Right lobe of liver (tissue), 6 donors: ENCODE data around the gene PGD. TPM values are rescaled to one million over a fixed set of nuclear protein-coding genes. Genes with fewer than 3 reads are reported as not detected.

Experiments
- ATAC-seq, 4 donors: fragments of 200-7000 bp; cut with Tn5 transposase; one replicate each; pipeline ENCODE4 v1.9.1; 2020; ENCODE audit warnings: mild to moderate bottlenecking in 4 of 4, moderate library complexity in 4 of 4
- DNase-seq, 3 donors: peaks; one replicate each; pipeline ENCODE4 v3.0.0-alpha.2; 2020
- H3K27ac ChIP-seq, 3 donors: fragments of 200-600 bp; one replicate each; pipeline ENCODE4 v1.8.0; 2022
- H3K27me3 ChIP-seq, 2 donors: fragments of 200-600 bp; one replicate each; pipeline ENCODE4 v1.8.0; 2022
- H3K36me3 ChIP-seq, 4 donors: fragments of 200-600 bp; sonication (generic) in 1 of 4; one replicate each; pipeline versions ENCODE4 v1.5.1 to v1.8.0; 2017 to 2022; ENCODE audit warnings: control low read depth in 1 of 4
- H3K4me1 ChIP-seq, 4 donors: fragments of 200-600 bp; sonication (generic) in 1 of 4; one replicate each; pipeline versions ENCODE4 v1.5.1 to v1.8.0; 2017 to 2022; ENCODE audit warnings: control low read depth in 1 of 4
- H3K4me3 ChIP-seq, 3 donors: fragments of 200-600 bp; one replicate each; pipeline ENCODE4 v1.8.0; 2022
- H3K9me3 ChIP-seq, 4 donors: fragments of 200-600 bp; sonication (generic) in 1 of 4; one replicate each; pipeline versions ENCODE4 v1.5.1 to v1.8.0; 2017 to 2022; ENCODE audit warnings: control low read depth in 1 of 4
- POLR2A ChIP-seq: fragments of 450-650 bp; IDR thresholded peaks from one replicate; pipeline ENCODE4 v1.6.1; 2017; ENCODE audit warnings: antibody characterized with exemption, mild to moderate bottlenecking
- WGBS: methylation state at CpG from one replicate; pipeline ENCODE4 v1.1.6; 2018; ENCODE audit warnings: low coverage, low lambda C conversion rate; ENCODE audit not compliant: insufficient coverage; ENCODE audit errors: missing lambda C conversion rate; 5-methylcytosine and 5-hydroxymethylcytosine counted together
- intact Hi-C, 2 donors: fragments of 100-400 bp; cut with DNase I; formaldehyde crosslinking; loops; one replicate each; pipeline versions ENCODE4 v1.11.2 to v1.14.1; 2022
- total RNA-seq, 6 experiments: library from RNA; depleted of rRNA in 2 of 6; stranded (reverse); fragments of >200 nt in 2 of 6; fragmentation: NEBNext Ultra II Directional in 3 of 6; extraction: Animal tissue kit (Norgen Biotek cat#: 25700) in 3 of 6; gene quantifications; one replicate each; pipeline versions ENCODE4 v1.1.0 to v1.2.4, GENCODE V29; 2016 to 2023
- TF ChIP-seq, protein P1 (sequence below), 4 donors: fragments of 200-600 bp in 3 of 4; fragments of 450-650 bp in 1 of 4; IDR thresholded peaks; one replicate each; pipeline versions ENCODE4 v1.5.1 to v1.8.0; 2016 to 2022; ENCODE audit warnings: antibody characterized with exemption in 4 of 4, mild to moderate bottlenecking in 2 of 4
- donor health status: DM: no; HTN: yes; CAD: no.
- donor health status: DM: no; HTN: no; CAD: no.
- donor health status: DM: no; HTN: no; CAD: no.
- donor health status: DM: no; HTN: yes; CAD: no.
- donor health status: DM: no; HTN: yes; CAD: no.

Gene PGD
- total RNA-seq, 6 experiments from 2014 or later = 51.9 to 151 (median 72.0) TPM

DNA sequence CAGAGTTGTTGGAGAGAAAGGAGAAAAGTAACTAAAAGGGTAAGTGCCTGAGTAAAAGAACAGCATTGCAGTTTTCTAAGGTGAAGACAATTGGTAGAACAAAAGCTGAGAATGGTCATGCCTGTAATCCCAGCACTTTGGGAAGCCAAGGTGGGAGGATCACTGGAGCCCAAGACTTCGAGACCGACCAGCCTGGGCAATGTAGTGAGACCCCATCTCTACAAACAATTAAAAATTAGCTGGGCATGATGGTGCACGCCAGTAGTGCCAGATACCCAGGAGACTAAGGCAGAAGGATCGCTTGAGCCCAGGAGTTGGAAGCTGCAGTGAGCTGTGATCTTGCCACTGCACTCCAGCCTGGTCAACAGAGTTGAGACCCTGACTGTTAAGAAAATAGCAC lies 15.2 kb upstream of the PGD start:
- 100% methylated on average over 2 of the region's 4 CpGs for whole genome bisulfite sequencing
- Histone ChIP-seq H3K4me1 (peaks cover 0 to 21% (median 8%) of the 10 kb centered on the region in 4 donors), H3K27me3 (no peaks in the 10 kb centered on the region), H3K9me3 (no peaks in the 10 kb centered on the region), H3K27ac (no peak overlapping the region), H3K4me3 (no peak overlapping the region), H3K36me3 (peaks cover 0 to 4% (median under 1%) of the 10 kb centered on the region in 4 donors)
- ATAC-seq = no peak
- intact Hi-C loops = no loop called here
- TF ChIP-seq POLR2A = no peak
- TF ChIP-seq, protein P1, sequence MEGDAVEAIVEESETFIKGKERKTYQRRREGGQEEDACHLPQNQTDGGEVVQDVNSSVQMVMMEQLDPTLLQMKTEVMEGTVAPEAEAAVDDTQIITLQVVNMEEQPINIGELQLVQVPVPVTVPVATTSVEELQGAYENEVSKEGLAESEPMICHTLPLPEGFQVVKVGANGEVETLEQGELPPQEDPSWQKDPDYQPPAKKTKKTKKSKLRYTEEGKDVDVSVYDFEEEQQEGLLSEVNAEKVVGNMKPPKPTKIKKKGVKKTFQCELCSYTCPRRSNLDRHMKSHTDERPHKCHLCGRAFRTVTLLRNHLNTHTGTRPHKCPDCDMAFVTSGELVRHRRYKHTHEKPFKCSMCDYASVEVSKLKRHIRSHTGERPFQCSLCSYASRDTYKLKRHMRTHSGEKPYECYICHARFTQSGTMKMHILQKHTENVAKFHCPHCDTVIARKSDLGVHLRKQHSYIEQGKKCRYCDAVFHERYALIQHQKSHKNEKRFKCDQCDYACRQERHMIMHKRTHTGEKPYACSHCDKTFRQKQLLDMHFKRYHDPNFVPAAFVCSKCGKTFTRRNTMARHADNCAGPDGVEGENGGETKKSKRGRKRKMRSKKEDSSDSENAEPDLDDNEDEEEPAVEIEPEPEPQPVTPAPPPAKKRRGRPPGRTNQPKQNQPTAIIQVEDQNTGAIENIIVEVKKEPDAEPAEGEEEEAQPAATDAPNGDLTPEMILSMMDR (IDR thresholded peaks at IDR 0.05) = no peak
- no peak for DNase-seq

DNA sequence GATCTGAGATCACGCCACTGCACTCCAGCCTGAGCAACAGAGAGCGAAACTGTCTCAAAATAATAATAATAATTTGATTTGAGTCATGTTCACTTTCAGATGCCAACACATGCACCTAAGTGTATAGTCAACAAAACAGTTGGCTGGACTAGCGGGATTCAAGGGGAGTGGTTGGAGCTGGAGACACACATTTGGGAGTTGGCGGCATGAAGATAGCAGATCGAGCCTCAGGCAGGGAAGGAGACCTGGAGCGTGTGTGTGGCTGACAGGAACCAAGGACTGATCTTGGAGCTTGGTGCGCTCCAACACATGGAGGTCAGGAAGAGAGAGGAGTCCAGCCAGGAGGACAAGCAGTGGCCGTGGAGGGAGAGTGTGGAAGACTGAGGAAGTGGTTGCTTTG lies 14.6 kb upstream of the PGD start:
- 85% methylated on average over 6 of the region's 8 CpGs for WGBS
- DNase-seq = no peak
- Histone ChIP-seq H3K27me3 (no peaks in the 10 kb centered on the region), H3K27ac (no peak overlapping the region), H3K36me3 (no peaks in the 10 kb centered on the region), H3K9me3 (no peaks in the 10 kb centered on the region), H3K4me1 (peaks cover 0 to 26% (median 9%) of the 10 kb centered on the region in 4 donors), H3K4me3 (no peak overlapping the region)
- no peak for ATAC-seq
- TF ChIP-seq, protein P1 (IDR thresholded peaks at IDR 0.05) = no peak
- TF ChIP-seq POLR2A = no peak
- intact Hi-C loops = no loop called here

DNA sequence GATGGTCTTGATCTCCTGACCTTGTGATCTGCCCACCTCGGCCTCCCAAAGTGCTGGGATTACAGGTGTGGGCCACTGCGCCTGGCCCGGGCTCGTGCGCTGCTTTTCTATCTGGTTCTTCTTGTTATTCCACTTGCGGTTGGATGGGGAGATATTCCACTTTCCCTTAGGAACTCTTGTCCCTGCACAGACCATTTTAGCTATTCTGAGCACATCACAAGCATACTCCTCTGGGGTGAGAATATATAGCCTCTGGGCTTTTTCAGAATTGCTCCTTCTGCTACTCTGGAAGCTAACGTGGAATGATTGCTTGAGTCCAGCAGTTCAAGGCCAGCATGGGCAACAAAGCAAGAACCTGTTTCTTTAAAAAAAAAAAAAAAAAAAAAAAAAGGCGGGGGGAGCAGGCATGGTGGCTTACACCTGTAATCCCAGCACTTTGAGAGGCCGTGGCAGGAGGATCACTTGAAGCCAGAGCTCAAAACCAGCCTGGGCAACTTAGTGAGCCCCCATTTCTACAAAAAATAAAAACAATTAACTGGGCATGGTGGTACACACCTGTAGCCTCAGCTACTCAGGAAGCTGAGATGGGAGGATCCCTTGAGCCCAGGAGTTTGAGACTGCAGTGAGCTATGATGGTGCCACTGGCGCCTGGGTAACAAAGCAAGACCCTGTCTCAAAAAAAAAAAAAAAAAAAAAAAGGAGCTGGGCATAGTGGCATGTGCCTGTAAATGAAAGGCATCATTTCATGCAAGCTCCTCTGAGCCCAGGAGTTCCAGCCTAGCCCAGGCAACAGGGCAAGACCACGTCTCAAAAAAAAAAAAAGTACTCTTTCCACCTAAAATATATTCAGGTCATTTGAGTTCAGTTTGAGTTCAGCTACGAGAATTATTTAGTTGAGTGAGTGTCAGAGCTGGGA lies 11.8 kb upstream of the PGD start:
- peaks cover 0 to 26% (median 9%) of the 10 kb centered on the region in 4 donors for H3K4me1 ChIP-seq
- whole genome bisulfite sequencing = 79% methylated on average over 11 of the region's 12 CpGs
- ATAC-seq = no peak

DNA sequence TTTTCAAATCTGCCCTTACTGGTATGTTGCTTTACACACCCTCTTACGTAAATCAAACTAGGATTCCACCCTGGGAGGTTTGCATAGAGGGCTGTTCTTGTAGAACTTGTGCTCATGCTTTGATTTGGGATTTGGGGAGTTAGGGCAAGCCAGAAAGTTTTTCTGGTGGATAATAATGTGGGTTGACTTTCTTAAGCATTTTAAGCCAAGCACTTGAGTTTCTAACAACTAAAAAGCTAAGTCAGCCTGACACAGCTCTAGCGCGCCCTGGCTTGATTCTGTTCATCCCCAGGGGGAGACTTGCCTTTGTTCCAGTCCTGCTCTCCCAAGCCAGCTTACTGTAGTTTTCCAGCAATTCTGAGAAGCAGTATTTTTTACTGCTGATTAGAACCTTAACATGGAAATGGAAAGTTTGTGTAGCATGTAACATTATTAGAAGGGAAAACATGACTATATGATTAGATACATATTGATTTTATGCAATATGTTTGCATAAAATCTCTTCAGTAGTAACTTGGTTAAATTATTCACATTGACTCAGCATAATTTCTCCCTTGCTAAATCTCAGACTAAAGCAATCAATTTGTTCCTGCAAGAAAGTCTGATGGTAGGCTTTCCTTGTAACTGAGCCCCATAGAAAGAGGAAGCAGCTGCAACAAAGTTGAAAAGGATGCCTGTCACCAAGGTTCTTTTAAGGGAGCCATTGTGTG lies 11.0 kb upstream of the PGD start:
- H3K36me3 ChIP-seq = no peaks in the 10 kb centered on the region
- WGBS = 58% methylated on average over 3 of the region's 3 CpGs
- H3K4me3 ChIP-seq = peak overlapping the region in 1 of 3 donors; percentile 9
- no peak for TF ChIP-seq POLR2A
- TF ChIP-seq, protein P1 (IDR thresholded peaks at IDR 0.05) = no peak
- peak overlapping the region in 2 of 3 donors; percentile 10 to 64 for H3K27ac ChIP-seq
- intact Hi-C loops = no loop called here
- ATAC-seq (peak; percentile 30 to 82 (median 66)), DNase-seq (no peak)
- no peaks in the 10 kb centered on the region for H3K27me3 ChIP-seq
- peaks cover 0 to 26% (median 9%) of the 10 kb centered on the region in 4 donors for H3K4me1 ChIP-seq
- no peaks in the 10 kb centered on the region for H3K9me3 ChIP-seq

More for the DNA sequence above, 11.8 kb upstream of the PGD start:
- no peak for DNase-seq
- H3K9me3 ChIP-seq = no peaks in the 10 kb centered on the region
- no peaks in the 10 kb centered on the region for H3K27me3 ChIP-seq
- H3K36me3 ChIP-seq = no peaks in the 10 kb centered on the region
- intact Hi-C loops = no loop called here
- TF ChIP-seq POLR2A = no peak
- TF ChIP-seq, protein P1 (IDR thresholded peaks at IDR 0.05) = no peak
- H3K4me3 ChIP-seq = no peak overlapping the region
- H3K27ac ChIP-seq = peak overlapping the region in 1 of 3 donors; percentile 64
